Esophagus mucosa (tissue), 1 donor: Measurements from ENCODE around the gene DNAJB13. TPM values are rescaled to one million over a fixed set of nuclear protein-coding genes. Genes with fewer than 3 reads are reported as not detected.

ENCODE experiments used
- ATAC-seq: fragments of 200-7000 bp; cut with Tn5 transposase; one replicate; pipeline ENCODE4 v1.9.1; 2020
- total RNA-seq: library from RNA; stranded (reverse); gene quantifications from one replicate; pipeline ENCODE4 v1.2.4, GENCODE V29; 2023
- donor health status: DM: yes; HTN: yes; CAD: no.

DNAJB13 gene
- total RNA-seq, 1 donor from 2014 or later = not detected

DNA sequence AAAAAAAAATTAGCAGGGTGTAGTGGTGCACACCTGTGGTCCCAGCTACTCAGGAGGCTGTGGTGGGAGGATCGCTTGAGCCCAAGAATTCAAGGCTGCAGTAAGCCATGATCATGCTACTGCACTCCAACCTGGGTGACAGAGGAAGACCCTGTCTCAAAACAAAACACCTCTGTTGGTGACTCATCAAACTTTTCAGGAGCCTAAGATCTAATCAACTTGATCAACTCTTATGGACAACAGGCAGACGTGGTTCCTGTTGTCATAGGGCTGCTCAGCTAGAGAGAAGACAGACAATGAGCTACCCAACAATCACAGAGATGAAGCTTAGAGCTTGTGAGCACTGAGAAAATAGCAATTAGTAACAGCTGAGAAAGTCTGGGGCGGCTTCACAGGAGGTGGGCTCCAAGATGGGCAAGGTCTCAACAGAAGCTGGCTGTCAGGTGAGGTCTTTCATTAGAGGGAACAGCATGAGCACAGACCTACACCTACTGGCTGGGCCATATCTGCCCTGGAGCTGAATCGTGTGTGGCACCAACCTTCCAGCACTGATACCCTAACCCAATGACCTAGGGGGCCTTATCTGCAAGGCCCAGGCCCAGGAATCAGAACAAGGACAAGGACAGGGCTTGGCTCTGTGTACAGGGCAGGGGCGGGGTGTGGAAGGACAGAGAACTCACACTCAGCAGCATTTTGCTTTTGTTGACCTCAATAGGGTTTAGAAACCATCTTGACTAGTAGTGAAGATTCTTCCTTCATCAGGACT, 65.3 kb downstream of the DNAJB13 start:
- ATAC-seq = no peak

GRCh38 chr11:74017631-74018030, 66.8 kb downstream of the DNAJB13 start:
- ATAC-seq = no peak

DNA sequence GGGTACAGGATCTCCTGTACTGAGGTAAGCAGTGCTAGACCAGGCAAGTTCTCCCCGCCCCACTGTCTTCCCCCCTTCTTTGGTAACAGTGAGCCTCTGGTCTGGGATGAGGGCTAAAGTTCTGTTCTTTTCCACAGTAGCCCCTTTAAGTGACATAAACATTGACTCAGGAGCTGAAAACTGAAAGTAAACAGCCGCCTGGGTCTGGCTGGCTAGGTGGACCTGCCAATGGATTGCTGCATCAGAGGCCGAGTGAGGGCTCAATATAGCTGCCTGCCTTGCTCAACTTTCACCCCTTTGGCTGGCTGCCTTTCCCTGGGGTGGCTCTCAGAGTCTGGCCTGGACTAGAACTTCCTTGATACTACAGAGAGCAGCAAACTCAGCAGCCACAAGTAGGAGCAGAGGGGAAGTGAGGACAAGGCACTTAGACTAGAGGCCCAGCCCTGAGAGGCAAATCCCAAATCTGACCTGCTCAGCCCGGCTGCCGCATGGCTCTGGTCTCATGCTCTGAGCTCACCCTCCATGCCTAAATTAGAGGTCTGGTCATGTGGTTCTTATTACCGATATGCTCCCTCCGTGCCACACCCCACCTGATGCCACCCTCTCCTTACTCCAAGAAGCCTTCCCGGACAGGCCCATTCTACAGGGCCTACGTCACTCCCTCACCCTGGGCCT, 67.6 kb downstream of the DNAJB13 start:
- peak; percentile 82 for ATAC-seq

DNA sequence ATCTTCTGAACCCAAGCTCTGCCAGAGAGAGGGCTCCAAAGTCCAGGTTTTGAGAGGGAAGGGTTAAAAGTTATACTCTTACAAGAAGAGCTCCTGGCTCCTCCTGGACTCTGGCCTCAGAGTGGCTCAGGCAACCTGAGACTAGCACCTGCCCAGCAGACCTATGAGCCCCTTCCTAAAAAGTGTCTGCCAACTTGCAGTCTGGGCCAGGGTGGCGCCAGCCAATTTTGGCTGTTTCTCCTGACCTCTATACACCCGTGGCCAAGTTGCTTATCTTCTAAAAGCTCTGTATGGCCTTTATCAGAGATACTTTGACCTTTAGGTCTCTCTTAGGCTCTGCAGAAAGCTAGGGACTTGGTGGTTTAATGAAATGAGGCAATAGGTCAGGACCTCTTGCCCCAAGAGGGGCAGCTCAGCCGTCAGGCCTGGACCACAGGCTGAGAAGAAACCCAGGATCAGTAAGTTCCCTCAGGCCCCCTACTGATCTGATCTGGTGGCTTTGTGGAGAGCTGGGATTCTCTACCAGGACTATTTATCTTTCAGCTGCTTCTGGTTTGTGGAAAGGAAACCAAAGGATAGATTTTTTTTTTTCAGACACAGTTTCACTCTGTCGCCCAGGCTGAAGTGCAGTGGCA, 68.4 kb downstream of the DNAJB13 start:
- no peak for ATAC-seq

GRCh38 chr11:74019860-74020259, 69.0 kb downstream of the DNAJB13 start:
- ATAC-seq = peak; percentile 39

Other genes starting within 250 kb of the DNAJB13 start
- gene RAB6A, start 190.0 kb upstream of the DNAJB13 start, total RNA-seq = 137 TPM
- 25.8 TPM for gene MRPL48, start 163.2 kb upstream of the DNAJB13 start, total RNA-seq
- gene COA4, start 74.2 kb upstream of the DNAJB13 start, total RNA-seq = 46.8 TPM
- 9.8 TPM for gene PAAF1, start 74.0 kb upstream of the DNAJB13 start, total RNA-seq
- gene UCP2, start 31.8 kb downstream of the DNAJB13 start, total RNA-seq = 5.3 TPM
- gene UCP3, start 58.1 kb downstream of the DNAJB13 start, total RNA-seq = 0.28 TPM
- 12.4 TPM for gene C2CD3, start 220.0 kb downstream of the DNAJB13 start, total RNA-seq
- 38.7 TPM for gene PPME1, start 220.3 kb downstream of the DNAJB13 start, total RNA-seq